Natural killer cell (primary cell): ENCODE data around the gene CEMIP. TPM values are rescaled to one million over a fixed set of nuclear protein-coding genes. Genes with fewer than 3 reads are reported as not detected.

Source experiments
- ATAC-seq, 3 donors: fragments of 150-1000 bp in 2 of 3; fragments of 200-7000 bp in 1 of 3; cut with Tn5 transposase; 1 replicate in 1 of 3; 2 replicates in 2 of 3; pipeline ENCODE4 v1.10.0; 2021; ENCODE audit warnings: mild to moderate bottlenecking in 2 of 3, moderate library complexity in 2 of 3
- DNase-seq, 2 donors: peaks; one replicate each; pipeline versions ENCODE4 v3.0.0 to v3.0.0-alpha.2; 2013 to 2021; ENCODE audit warnings: mixed read lengths in 1 of 2
- H3K27ac ChIP-seq: one replicate; pipeline ENCODE4 v1.5.1; 2013; ENCODE audit warnings: mild to moderate bottlenecking, low read length
- H3K27me3 ChIP-seq: one replicate; pipeline ENCODE4 v1.6.1; 2013; ENCODE audit warnings: low read length; ENCODE audit not compliant: control insufficient read depth, insufficient read depth
- H3K36me3 ChIP-seq: one replicate; pipeline ENCODE4 v1.6.1; 2013; ENCODE audit warnings: low read length; ENCODE audit not compliant: control insufficient read depth, insufficient read depth
- H3K4me1 ChIP-seq: one replicate; pipeline ENCODE4 v1.6.1; 2013; ENCODE audit warnings: low read length; ENCODE audit not compliant: control insufficient read depth, insufficient read depth
- H3K4me3 ChIP-seq: one replicate; pipeline ENCODE4 v1.5.1; 2013; ENCODE audit warnings: low read length
- H3K9me3 ChIP-seq: one replicate; pipeline ENCODE4 v1.6.1; 2013; ENCODE audit warnings: low read length; ENCODE audit not compliant: control insufficient read depth, insufficient read depth
- H3K27ac Mint-ChIP-seq, 2 donors: one replicate each; pipeline ENCODE4 v1.8.0; 2022; ENCODE audit warnings: mild to moderate bottlenecking in 2 of 2, mixed read lengths in 2 of 2, moderate library complexity in 1 of 2
- H3K27me3 Mint-ChIP-seq, 2 donors: one replicate each; pipeline ENCODE4 v1.8.0; 2022; ENCODE audit warnings: low read depth in 2 of 2, mixed read lengths in 2 of 2
- H3K36me3 Mint-ChIP-seq: one replicate; pipeline ENCODE4 v1.8.0; 2022; ENCODE audit warnings: mixed read lengths
- H3K4me1 Mint-ChIP-seq, 2 donors: one replicate each; pipeline ENCODE4 v1.8.0; 2022; ENCODE audit warnings: mixed read lengths in 2 of 2
- H3K4me3 Mint-ChIP-seq: one replicate; pipeline ENCODE4 v1.8.0; 2022; ENCODE audit warnings: mild to moderate bottlenecking, moderate library complexity, mixed read lengths
- H3K9me3 Mint-ChIP-seq, 2 donors: one replicate each; pipeline ENCODE4 v1.8.0; 2022; ENCODE audit warnings: mixed read lengths in 2 of 2
- CTCF ChIP-seq: fragments of 200-600 bp; IDR thresholded peaks from one replicate; pipeline ENCODE4 v1.8.0; 2022; ENCODE audit warnings: antibody characterized with exemption
- WGBS: methylation state at CpG from one replicate; pipeline ENCODE4 v1.1.7; 2013; ENCODE audit warnings: missing lambda C conversion rate; ENCODE audit not compliant: insufficient coverage; 5-methylcytosine and 5-hydroxymethylcytosine counted together
- intact Hi-C: fragments of 100-400 bp; cut with micrococcal nuclease; formaldehyde crosslinking; loops from one replicate; pipeline ENCODE4 v1.14.2; 2022
- total RNA-seq, 4 donors: library from RNA; stranded (reverse); fragments of 120-200 nt in 1 of 4; gene quantifications; one replicate each; pipeline versions ENCODE4 v1.2.3 to v1.2.4, GENCODE V29; 2013 to 2022

The CEMIP gene
- total RNA-seq, 3 donors from 2014 or later (not counting 1 experiment from before 2014, with no cell fraction given), result 0.07 to 0.82 TPM; not detected in 1

- Mint-ChIP-seq H3K27me3 (no peaks in the 10 kb centered on the region), H3K4me3 (no peak overlapping the region), H3K27ac (no peak overlapping the region), H3K36me3 (no peaks in the 10 kb centered on the region), H3K9me3 (no peaks in the 10 kb centered on the region), H3K4me1 (peaks cover 8 to 12% of the 10 kb centered on the region in 2 donors)
- no peak for DNase-seq
- Histone ChIP-seq H3K4me3 (no peak overlapping the region), H3K9me3 (no peaks in the 10 kb centered on the region), H3K4me1 (no peaks in the 10 kb centered on the region), H3K36me3 (no peaks in the 10 kb centered on the region), H3K27me3 (no peaks in the 10 kb centered on the region), H3K27ac (no peak overlapping the region)
- TF ChIP-seq CTCF, result no peak
- WGBS, result 90% methylated on average over 2 of the region's 3 CpGs
- no peak for ATAC-seq
- intact Hi-C loops, result no loop called here
These were observed 12.9 kb upstream of the CEMIP start for GRCh38 chr15:80766275-80766674.

- WGBS, result 90% methylated on average over 1 of the region's 1 CpG
- H3K36me3 Mint-ChIP-seq, result no peaks in the 10 kb centered on the region
These were observed 11.0 kb upstream of the CEMIP start for GRCh38 chr15:80768158-80768557.

GRCh38 chr15:80769153-80769828 lies 9.9 kb upstream of the CEMIP start:
- WGBS, result 80% methylated on average over 7 of the region's 7 CpGs
- intact Hi-C loops, result no loop called here

More at GRCh38 chr15:80768158-80768557, 11.0 kb upstream of the CEMIP start:
- Mint-ChIP-seq H3K4me3 (no peak overlapping the region), H3K27me3 (no peaks in the 10 kb centered on the region), H3K9me3 (no peaks in the 10 kb centered on the region), H3K27ac (no peak overlapping the region), H3K4me1 (peaks cover 8 to 12% of the 10 kb centered on the region in 2 donors)
- no peaks in the 10 kb centered on the region for H3K9me3 ChIP-seq
- DNase-seq (no peak), ATAC-seq (no peak)
- intact Hi-C loops, result no loop called here
- H3K4me3 ChIP-seq, result no peak overlapping the region
- no peaks in the 10 kb centered on the region for H3K4me1 ChIP-seq
- no peaks in the 10 kb centered on the region for H3K27me3 ChIP-seq
- no peak for TF ChIP-seq CTCF
- no peaks in the 10 kb centered on the region for H3K36me3 ChIP-seq
- no peak overlapping the region for H3K27ac ChIP-seq

More at GRCh38 chr15:80769153-80769828, 9.9 kb upstream of the CEMIP start:
- Mint-ChIP-seq H3K9me3 (no peaks in the 10 kb centered on the region), H3K4me1 (peaks cover 8 to 12% of the 10 kb centered on the region in 2 donors), H3K27ac (no peak overlapping the region), H3K4me3 (no peak overlapping the region), H3K36me3 (no peaks in the 10 kb centered on the region), H3K27me3 (peaks cover 0 to 3% of the 10 kb centered on the region in 2 donors)
- DNase-seq, result no peak
- Histone ChIP-seq H3K4me3 (no peak overlapping the region), H3K36me3 (no peaks in the 10 kb centered on the region), H3K9me3 (no peaks in the 10 kb centered on the region), H3K27me3 (no peaks in the 10 kb centered on the region), H3K4me1 (no peaks in the 10 kb centered on the region), H3K27ac (no peak overlapping the region)
- ATAC-seq, result no peak
- TF ChIP-seq CTCF, result no peak
